SU-DHL-6 (cell line): ENCODE results near the gene PTGDR.

Experiments used
- EZH2phosphoT487 ChIP-seq: fragments of 200-600 bp; sonication (generic), shearing (Covaris generic); conservative IDR thresholded peaks from 2 replicates; pipeline ENCODE4 v1.6.1; 2018; ENCODE audit warnings: mild to moderate bottlenecking, antibody characterized with exemption, low read length, moderate library complexity, mixed read lengths
- TF ChIP-seq, protein P1 (sequence below): fragments of 200-600 bp; sonication (generic); IDR thresholded peaks from one replicate; pipeline ENCODE4 v1.5.1; 2017; ENCODE audit warnings: antibody characterized with exemption, mild to moderate bottlenecking, low read length, moderate library complexity; ENCODE audit not compliant: insufficient read depth, poor library complexity, severe bottlenecking

DNA sequence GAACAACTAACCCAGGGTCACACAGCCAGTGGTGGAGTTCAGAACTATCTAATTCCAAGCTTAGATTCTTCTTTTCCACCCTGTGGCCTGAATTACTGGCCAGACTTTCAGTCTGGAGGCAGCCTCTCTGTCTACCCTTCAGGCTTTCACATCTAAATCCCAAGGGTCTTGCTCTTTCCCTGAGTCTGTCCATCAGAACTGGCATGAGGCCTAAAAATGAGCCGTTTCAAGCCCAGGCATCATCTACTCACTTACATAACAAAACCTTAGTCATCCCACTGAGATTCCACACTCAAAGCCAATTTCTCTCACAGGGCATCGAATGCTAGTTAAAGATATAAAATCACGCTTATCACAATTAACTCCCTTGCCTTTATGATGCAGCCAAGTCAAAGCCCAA, 1.3 kb upstream of the PTGDR start:
- TF ChIP-seq, protein P1, sequence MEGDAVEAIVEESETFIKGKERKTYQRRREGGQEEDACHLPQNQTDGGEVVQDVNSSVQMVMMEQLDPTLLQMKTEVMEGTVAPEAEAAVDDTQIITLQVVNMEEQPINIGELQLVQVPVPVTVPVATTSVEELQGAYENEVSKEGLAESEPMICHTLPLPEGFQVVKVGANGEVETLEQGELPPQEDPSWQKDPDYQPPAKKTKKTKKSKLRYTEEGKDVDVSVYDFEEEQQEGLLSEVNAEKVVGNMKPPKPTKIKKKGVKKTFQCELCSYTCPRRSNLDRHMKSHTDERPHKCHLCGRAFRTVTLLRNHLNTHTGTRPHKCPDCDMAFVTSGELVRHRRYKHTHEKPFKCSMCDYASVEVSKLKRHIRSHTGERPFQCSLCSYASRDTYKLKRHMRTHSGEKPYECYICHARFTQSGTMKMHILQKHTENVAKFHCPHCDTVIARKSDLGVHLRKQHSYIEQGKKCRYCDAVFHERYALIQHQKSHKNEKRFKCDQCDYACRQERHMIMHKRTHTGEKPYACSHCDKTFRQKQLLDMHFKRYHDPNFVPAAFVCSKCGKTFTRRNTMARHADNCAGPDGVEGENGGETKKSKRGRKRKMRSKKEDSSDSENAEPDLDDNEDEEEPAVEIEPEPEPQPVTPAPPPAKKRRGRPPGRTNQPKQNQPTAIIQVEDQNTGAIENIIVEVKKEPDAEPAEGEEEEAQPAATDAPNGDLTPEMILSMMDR = no peak
- no peak for TF ChIP-seq EZH2phosphoT487
